Measurements from ENCODE around the gene PSEN2.

DNA sequence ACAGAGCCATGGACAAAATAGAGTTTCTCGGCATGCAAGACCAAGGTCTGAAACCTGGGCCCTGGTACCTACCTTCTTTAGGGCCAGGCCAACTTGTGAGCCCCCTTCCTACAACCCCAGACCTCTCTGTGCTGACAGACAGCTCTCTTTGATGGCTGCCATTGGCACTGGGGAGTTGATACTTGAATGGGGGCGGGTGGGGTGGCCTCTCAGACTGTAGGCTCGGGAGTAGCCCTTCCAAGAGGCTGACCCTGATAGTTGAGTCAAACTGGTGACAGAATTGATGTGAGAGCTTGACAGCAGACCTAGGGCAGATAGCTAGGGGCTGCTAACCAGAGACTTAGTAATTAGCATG is 44.7 kb upstream of the PSEN2 start:
- TF ChIP-seq, protein P1, sequence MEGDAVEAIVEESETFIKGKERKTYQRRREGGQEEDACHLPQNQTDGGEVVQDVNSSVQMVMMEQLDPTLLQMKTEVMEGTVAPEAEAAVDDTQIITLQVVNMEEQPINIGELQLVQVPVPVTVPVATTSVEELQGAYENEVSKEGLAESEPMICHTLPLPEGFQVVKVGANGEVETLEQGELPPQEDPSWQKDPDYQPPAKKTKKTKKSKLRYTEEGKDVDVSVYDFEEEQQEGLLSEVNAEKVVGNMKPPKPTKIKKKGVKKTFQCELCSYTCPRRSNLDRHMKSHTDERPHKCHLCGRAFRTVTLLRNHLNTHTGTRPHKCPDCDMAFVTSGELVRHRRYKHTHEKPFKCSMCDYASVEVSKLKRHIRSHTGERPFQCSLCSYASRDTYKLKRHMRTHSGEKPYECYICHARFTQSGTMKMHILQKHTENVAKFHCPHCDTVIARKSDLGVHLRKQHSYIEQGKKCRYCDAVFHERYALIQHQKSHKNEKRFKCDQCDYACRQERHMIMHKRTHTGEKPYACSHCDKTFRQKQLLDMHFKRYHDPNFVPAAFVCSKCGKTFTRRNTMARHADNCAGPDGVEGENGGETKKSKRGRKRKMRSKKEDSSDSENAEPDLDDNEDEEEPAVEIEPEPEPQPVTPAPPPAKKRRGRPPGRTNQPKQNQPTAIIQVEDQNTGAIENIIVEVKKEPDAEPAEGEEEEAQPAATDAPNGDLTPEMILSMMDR (IDR thresholded peaks at IDR 0.05; ENCODE audit: low read length), result no peak
- TF ChIP-seq EZH2 (IDR thresholded peaks at IDR 0.05; ENCODE audit: borderline replicate concordance, low read length), result no peak
